CD14-positive monocyte (primary cell): ENCODE measurements around the gene SMARCB1. TPM values are rescaled to one million over a fixed set of nuclear protein-coding genes. Genes with fewer than 3 reads are reported as not detected.

Experiments
- DNase-seq, 3 donors: peaks; one replicate each; pipeline ENCODE4 v3.0.0-alpha.2; 2011 to 2022
- H2AFZ ChIP-seq: 2 replicates; pipeline ENCODE4 v1.6.0; 2012; ENCODE audit warnings: mild to moderate bottlenecking, low read depth, low read length, inconsistent platforms; ENCODE audit not compliant: insufficient read depth, poor library complexity, severe bottlenecking
- H3K27ac ChIP-seq, 2 donors: 1 replicate in 1 of 2; 2 replicates in 1 of 2; pipeline ENCODE4 v1.5.1; 2012 to 2013; ENCODE audit warnings: low read length in 2 of 2, control low read depth in 1 of 2, inconsistent platforms in 1 of 2, low read depth in 1 of 2, mild to moderate bottlenecking in 1 of 2
- H3K27me3 ChIP-seq, 2 donors: one replicate each; pipeline versions ENCODE4 v1.6.0 to v1.6.1; 2011 to 2013; ENCODE audit warnings: low read length in 2 of 2; ENCODE audit not compliant: control insufficient read depth in 2 of 2, insufficient read depth in 2 of 2
- H3K36me3 ChIP-seq, 2 donors: replicated peaks in 1 of 2; 1 replicate in 1 of 2; 2 replicates in 1 of 2; pipeline versions ENCODE4 v1.5.1 to v1.6.1; 2012 to 2013; ENCODE audit warnings: low read length in 2 of 2, control low read depth in 1 of 2, inconsistent platforms in 1 of 2, mild to moderate bottlenecking in 1 of 2; ENCODE audit not compliant: insufficient read depth in 2 of 2, control insufficient read depth in 1 of 2
- H3K4me1 ChIP-seq, 2 donors: 1 replicate in 1 of 2; 2 replicates in 1 of 2; pipeline versions ENCODE4 v1.5.1 to v1.6.1; 2012 to 2013; ENCODE audit warnings: low read length in 2 of 2, control low read depth in 1 of 2, inconsistent platforms in 1 of 2, mild to moderate bottlenecking in 1 of 2, moderate library complexity in 1 of 2; ENCODE audit not compliant: insufficient read depth in 2 of 2, control insufficient read depth in 1 of 2
- H3K4me2 ChIP-seq: replicated peaks from 2 replicates; pipeline ENCODE3; 2012; ENCODE audit warnings: low read length, moderate library complexity, mild to moderate bottlenecking; ENCODE audit not compliant: poor library complexity, severe bottlenecking; ENCODE audit errors: extremely low read depth
- H3K4me3 ChIP-seq, 3 experiments: fragments of 200-600 bp in 1 of 3; sonication (generic) in 1 of 3; replicated peaks in 1 of 3; 1 replicate in 2 of 3; 2 replicates in 1 of 3; pipeline ENCODE4 v1.5.1; 2011 to 2013; ENCODE audit warnings: low read length in 3 of 3, mild to moderate bottlenecking in 3 of 3, control low read depth in 2 of 3, low read depth in 2 of 3, inconsistent platforms in 1 of 3, moderate library complexity in 1 of 3
- H3K79me2 ChIP-seq: 2 replicates; pipeline ENCODE4 v1.6.0; 2012; ENCODE audit warnings: mild to moderate bottlenecking, control low read depth, inconsistent platforms, low read length, moderate library complexity; ENCODE audit not compliant: insufficient read depth
- H3K9ac ChIP-seq: 2 replicates; pipeline ENCODE4 v1.6.0; 2017; ENCODE audit warnings: low read length, mild to moderate bottlenecking; ENCODE audit not compliant: insufficient read depth, poor library complexity, severe bottlenecking
- H3K9me3 ChIP-seq, 2 donors: replicated peaks in 1 of 2; 1 replicate in 1 of 2; 2 replicates in 1 of 2; pipeline versions ENCODE4 v1.5.1 to v1.6.1; 2012 to 2013; ENCODE audit warnings: low read length in 2 of 2, control low read depth in 1 of 2; ENCODE audit not compliant: control insufficient read depth in 1 of 2, insufficient read depth in 1 of 2
- H4K20me1 ChIP-seq: 2 replicates; pipeline ENCODE4 v1.6.0; 2012; ENCODE audit warnings: mild to moderate bottlenecking, low read length, control low read depth, moderate library complexity; ENCODE audit not compliant: insufficient read depth
- H3K27ac Mint-ChIP-seq, 7 donors: one replicate each; pipeline ENCODE4 v1.8.0; 2020; ENCODE audit warnings: mild to moderate bottlenecking in 7 of 7, mixed read lengths in 7 of 7, moderate library complexity in 6 of 7, inconsistent platforms in 2 of 7
- H3K27me3 Mint-ChIP-seq, 3 donors: one replicate each; pipeline ENCODE4 v1.8.0; 2021 to 2022; ENCODE audit warnings: low read depth in 3 of 3, mild to moderate bottlenecking in 3 of 3, mixed read lengths in 3 of 3, moderate library complexity in 3 of 3, inconsistent platforms in 1 of 3
- H3K36me3 Mint-ChIP-seq, 2 donors: one replicate each; pipeline ENCODE4 v1.8.0; 2020; ENCODE audit warnings: mixed read lengths in 2 of 2, inconsistent platforms in 1 of 2, mild to moderate bottlenecking in 1 of 2
- H3K4me1 Mint-ChIP-seq: one replicate; pipeline ENCODE4 v1.8.0; 2020; ENCODE audit warnings: mild to moderate bottlenecking, mixed read lengths
- H3K4me3 Mint-ChIP-seq, 2 donors: one replicate each; pipeline ENCODE4 v1.8.0; 2020; ENCODE audit warnings: mild to moderate bottlenecking in 2 of 2, mixed read lengths in 2 of 2, moderate library complexity in 1 of 2
- H3K9me3 Mint-ChIP-seq, 7 donors: one replicate each; pipeline ENCODE4 v1.8.0; 2020 to 2022; ENCODE audit warnings: mixed read lengths in 7 of 7, mild to moderate bottlenecking in 6 of 7, moderate library complexity in 6 of 7, inconsistent platforms in 2 of 7
- WGBS: methylation state at CpG from one replicate; pipeline ENCODE4 v1.1.5; 2013; ENCODE audit warnings: missing lambda C conversion rate; ENCODE audit not compliant: insufficient coverage; 5-methylcytosine and 5-hydroxymethylcytosine counted together
- intact Hi-C, 2 donors: fragments of 100-400 bp; cut with micrococcal nuclease; formaldehyde crosslinking; loops; one replicate each; pipeline versions ENCODE4 v1.15.0 to v1.15.1; 2023
- polyA plus RNA-seq, 3 donors: library from polyadenylated mRNA; depleted of rRNA in 1 of 3; unstranded in 2 of 3; stranded (reverse) in 1 of 3; fragments of 300-500 nt in 2 of 3; fragments of >200 nt in 1 of 3; fragmentation: Illumina TruSeq in 2 of 3; gene quantifications; 1 replicate in 2 of 3; 2 replicates in 1 of 3; pipeline ENCODE4 v1.2.3, GENCODE V29; 2012 to 2021
- TF ChIP-seq, protein P1 (sequence below): fragments of 200-600 bp; IDR thresholded peaks from one replicate; pipeline ENCODE4 v1.8.0; 2022; ENCODE audit warnings: antibody characterized with exemption, mild to moderate bottlenecking

SMARCB1 gene
- polyA plus RNA-seq, 3 donors: 30.3 to 71.8 (median 31.5) TPM

GRCh38 chr22:23760056-23760455, 26.7 kb upstream of the SMARCB1 start:
- H3K27ac ChIP-seq: no peak overlapping the region
- peaks cover 31% of the 10 kb centered on the region for H3K4me1 Mint-ChIP-seq
- H3K9me3 Mint-ChIP-seq: no peaks in the 10 kb centered on the region
- no peak overlapping the region for H3K4me3 ChIP-seq
- no peaks in the 10 kb centered on the region for H3K27me3 ChIP-seq
- H3K4me1 ChIP-seq: peaks cover 18 to 21% of the 10 kb centered on the region in 2 donors
- H3K36me3 Mint-ChIP-seq: peaks cover 3 to 8% of the 10 kb centered on the region in 2 donors
- H3K4me3 Mint-ChIP-seq: no peak overlapping the region
- no peak for DNase-seq
- H3K9ac ChIP-seq: no peak overlapping the region
- H4K20me1 ChIP-seq: no peaks in the 10 kb centered on the region
- peaks cover 0 to 8% of the 10 kb centered on the region in 2 donors for H3K36me3 ChIP-seq
- WGBS: 93% methylated on average over 4 of the region's 6 CpGs
- H3K9me3 ChIP-seq: no peaks in the 10 kb centered on the region
- no peaks in the 10 kb centered on the region for H3K79me2 ChIP-seq
- intact Hi-C loops: no loop called here
- no peak overlapping the region for H2AFZ ChIP-seq
- TF ChIP-seq, protein P1, sequence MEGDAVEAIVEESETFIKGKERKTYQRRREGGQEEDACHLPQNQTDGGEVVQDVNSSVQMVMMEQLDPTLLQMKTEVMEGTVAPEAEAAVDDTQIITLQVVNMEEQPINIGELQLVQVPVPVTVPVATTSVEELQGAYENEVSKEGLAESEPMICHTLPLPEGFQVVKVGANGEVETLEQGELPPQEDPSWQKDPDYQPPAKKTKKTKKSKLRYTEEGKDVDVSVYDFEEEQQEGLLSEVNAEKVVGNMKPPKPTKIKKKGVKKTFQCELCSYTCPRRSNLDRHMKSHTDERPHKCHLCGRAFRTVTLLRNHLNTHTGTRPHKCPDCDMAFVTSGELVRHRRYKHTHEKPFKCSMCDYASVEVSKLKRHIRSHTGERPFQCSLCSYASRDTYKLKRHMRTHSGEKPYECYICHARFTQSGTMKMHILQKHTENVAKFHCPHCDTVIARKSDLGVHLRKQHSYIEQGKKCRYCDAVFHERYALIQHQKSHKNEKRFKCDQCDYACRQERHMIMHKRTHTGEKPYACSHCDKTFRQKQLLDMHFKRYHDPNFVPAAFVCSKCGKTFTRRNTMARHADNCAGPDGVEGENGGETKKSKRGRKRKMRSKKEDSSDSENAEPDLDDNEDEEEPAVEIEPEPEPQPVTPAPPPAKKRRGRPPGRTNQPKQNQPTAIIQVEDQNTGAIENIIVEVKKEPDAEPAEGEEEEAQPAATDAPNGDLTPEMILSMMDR: no peak
- peaks cover 2 to 3% (median 2%) of the 10 kb centered on the region in 3 donors for H3K27me3 Mint-ChIP-seq
- peak overlapping the region in 1 of 7 donors; percentile 22 for H3K27ac Mint-ChIP-seq
- H3K4me2 ChIP-seq: no peak overlapping the region

DNA sequence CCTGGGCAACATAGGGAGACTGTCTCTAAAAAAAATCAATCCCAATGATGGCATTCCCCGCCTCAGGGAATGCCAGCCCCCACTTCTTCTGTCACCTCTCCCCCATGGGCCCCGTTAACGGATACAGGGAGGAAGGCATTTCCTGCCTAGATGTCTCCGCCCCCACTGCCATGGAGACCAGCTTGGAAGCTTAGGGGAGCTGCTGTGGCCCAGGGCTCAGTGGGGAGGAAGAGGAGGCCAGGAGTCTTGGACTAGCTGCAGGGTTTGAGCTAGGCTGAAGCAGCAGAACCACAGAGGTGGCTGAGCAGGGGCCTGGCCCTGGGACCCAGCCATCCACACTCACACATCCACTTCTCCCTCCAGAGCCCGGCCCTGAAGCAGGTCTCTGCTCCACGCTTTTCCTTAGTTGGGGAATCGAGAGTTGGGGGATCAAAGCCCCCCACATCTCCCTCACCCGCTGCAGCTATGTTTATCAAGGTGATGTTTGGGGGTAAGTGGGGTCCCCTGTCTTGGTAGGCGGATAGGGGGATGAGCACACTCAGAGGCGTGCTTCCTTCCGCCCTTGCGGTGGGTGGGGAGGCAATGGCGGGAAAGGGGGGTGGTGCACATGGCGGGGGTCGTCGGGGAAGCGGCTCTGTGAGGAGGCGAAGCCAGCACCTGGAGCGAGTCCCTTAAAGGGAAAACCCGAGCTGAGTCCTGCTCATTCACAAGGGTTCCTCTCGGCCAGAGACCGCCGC, 23.8 kb upstream of the SMARCB1 start, which contains the start of gene C22orf15:
Gene C22orf15, plus strand, starts transcription at position 149 of the 737 bp plus-strand sequence. Its CDS starts 317 bp downstream, at position 466.
- Histone ChIP-seq H3K27me3 (no peaks in the 10 kb centered on the region), H3K9ac (peak within 1 kb of the TSS; percentile 50), H3K36me3 (peaks cover 0 to 15% of the 10 kb centered on the region in 2 donors), H3K4me2 (peak within 1 kb of the TSS; percentile 82), H2AFZ (peak within 1 kb of the TSS; percentile 75), H3K9me3 (no peaks in the 10 kb centered on the region), H3K27ac (no peak within 1 kb of the TSS), H3K4me1 (peaks cover 26 to 39% of the 10 kb centered on the region in 2 donors), H3K4me3 (peak within 1 kb of the TSS; percentile 24 to 70 (median 34)), H3K79me2 (peaks cover 9% of the 10 kb centered on the region), H4K20me1 (no peaks in the 10 kb centered on the region)
- peaks cover 0 to under 1% (median 0%) of the 10 kb centered on the region in 7 donors for H3K9me3 Mint-ChIP-seq
- TF ChIP-seq, protein P1: no peak
- peaks cover 11 to 13% of the 10 kb centered on the region in 2 donors for H3K36me3 Mint-ChIP-seq
- H3K27me3 Mint-ChIP-seq: peaks cover 0 to 2% (median 0%) of the 10 kb centered on the region in 3 donors
- H3K4me1 Mint-ChIP-seq: peaks cover 46% of the 10 kb centered on the region
- DNase-seq: no peak
- WGBS: 13% methylated on average over 12 of the region's 23 CpGs
- peak within 1 kb of the TSS in 2 of 7 donors; percentile 25 to 31 for H3K27ac Mint-ChIP-seq
- H3K4me3 Mint-ChIP-seq: peak within 1 kb of the TSS; percentile 70 to 86
- intact Hi-C loops: no loop called here
